Stimulated activated CD4-positive, alpha-beta T cell treated with anti-CD3 and anti-CD28 coated beads, Interleukin-12 subunit alpha, Interleukin-12 subunit beta, amount 100 ng/mL, for 24 hours (primary cell): ENCODE data around the gene WWOX.

Experiments used
- DNase-seq, 2 experiments: peaks; one replicate each; pipeline ENCODE4 v3.0.0-alpha.2; 2020; ENCODE audit warnings: low read depth in 2 of 2

WWOX gene

DNA sequence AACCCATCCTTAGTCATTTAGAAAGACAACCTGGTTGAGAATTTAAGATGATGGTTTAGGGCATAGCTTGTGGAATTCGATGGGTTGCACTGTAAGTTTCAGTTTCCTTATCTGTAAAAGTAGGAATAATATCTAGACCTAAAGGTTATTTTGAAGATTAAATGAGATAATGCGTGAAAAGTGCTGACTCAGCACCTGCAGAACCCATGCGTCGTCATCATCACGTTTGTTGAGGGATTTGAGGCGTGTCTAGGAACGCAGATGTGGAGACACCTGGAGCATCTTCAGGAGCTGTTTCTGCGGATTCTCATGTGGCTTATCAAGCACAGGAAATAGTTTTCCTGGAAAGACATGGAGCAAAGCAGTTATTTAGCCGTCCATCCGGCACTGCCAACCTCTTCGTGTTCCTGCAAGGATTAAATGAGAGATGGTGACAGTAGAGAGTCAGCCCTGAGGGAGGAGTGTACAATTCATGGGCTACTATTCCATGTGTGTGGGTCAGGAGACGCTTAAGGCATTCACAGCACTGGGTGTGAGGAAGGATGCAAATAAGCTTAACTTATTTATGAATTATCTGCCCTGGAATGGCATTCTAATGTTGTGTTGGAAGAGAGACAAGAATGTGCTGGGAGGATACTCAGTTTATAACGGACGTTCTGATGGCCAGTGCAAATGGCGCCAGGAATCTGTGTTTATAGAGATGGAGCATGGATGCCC lies 965.0 kb downstream of the WWOX start:
- DNase-seq: no peak

GRCh38 chr16:79066561-79066960 lies 967.1 kb downstream of the WWOX start:
- DNase-seq: no peak

GRCh38 chr16:79067600-79067999 lies 968.1 kb downstream of the WWOX start:
- DNase-seq: no peak

DNA sequence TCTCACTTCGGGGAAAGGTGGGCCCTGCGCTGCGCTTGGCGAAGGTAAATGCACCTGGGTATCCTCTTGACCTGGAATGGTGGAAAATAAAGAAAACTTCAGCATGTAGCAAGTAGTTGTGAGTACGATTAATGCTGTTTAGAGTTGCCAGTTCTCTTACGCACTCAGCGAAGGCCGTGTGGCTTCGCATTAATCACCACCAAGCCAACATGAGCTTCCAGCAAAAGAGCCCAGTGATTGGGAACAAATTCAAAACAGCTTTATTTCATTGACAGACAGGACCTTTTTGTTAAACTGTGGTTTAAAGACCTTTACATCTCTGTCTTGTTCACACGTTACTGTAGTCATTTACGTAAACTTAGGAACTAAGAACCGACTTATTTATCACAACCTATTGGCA lies 969.7 kb downstream of the WWOX start:
- no peak for DNase-seq

GRCh38 chr16:79069633-79070032 lies 970.2 kb downstream of the WWOX start:
- DNase-seq: no peak

GRCh38 chr16:79071424-79071823 lies 972.0 kb downstream of the WWOX start:
- DNase-seq: no peak

DNA sequence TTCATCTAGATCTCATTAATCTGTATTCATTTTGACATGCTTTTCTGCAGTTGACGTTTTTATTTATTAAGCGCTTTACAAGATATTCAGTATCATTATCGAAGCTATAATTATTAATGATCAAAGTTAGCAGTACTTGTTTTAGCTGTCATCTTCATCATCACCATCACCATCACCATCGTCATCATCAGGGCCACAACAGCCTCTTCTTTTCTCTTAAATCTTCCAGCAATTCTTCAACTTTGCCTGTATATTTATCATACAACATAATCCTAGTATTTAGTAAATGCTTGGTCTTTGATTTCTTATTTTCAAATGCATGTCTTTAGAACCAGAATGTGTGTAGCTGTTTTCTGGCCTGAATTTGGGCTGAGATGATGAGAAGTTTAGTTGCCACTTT lies 973.1 kb downstream of the WWOX start:
- no peak for DNase-seq

GRCh38 chr16:79073566-79073965 lies 974.1 kb downstream of the WWOX start:
- no peak for DNase-seq

GRCh38 chr16:79074541-79074940 lies 975.1 kb downstream of the WWOX start:
- DNase-seq: no peak

DNA sequence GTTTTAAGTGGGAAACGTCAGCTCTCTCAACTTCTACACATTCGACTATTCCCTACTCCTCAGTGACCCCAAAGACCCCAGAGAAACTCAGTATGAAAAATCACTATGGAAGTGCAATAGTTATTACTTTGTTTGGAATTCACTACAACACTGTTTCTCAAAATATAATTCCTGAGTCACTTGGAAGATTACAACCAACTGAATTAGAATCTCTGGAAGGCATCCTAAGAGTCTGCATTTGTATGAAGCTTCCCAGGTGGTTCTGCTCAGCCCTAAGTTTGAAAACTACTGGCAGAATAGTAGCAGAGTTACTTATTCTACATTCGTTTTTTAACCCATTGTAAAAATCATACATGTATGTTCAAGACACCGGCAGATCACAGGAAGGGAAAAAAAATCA lies 975.5 kb downstream of the WWOX start:
- no peak for DNase-seq

DNA sequence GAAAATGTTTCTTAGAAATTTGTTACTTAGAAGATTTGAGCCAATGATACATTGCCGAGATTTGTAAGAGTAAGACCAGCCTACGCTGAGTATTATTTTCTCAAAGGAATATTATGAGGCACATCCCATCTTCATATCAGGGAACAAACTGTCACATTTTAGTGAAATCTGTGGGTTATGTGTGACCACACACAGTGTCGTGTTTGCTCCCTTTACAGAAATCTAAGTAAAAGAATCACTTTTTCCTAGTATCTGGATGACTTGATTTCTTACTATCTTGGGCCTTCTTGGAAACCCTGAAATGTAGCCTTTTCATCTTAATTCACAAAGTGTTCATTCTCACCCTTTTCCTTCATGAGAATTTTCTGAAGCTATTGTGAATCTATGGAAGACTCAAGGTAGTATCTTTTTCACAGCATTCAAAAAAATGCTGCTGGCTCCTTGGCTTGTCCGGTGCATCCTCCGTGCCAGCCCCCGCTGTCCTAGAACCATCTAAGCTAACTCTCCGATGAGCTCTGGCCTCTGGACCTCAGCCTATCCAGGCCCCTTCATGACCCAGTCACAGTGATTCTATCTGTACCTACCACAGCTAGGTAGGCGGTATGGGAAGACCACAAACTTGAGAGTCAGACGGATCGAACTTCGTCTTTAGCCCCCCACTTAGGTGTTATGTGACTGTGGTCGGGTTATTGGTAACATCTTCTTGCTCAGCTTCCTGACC lies 976.8 kb downstream of the WWOX start:
- peak in 1 of 2 experiments; percentile 27 for DNase-seq

DNA sequence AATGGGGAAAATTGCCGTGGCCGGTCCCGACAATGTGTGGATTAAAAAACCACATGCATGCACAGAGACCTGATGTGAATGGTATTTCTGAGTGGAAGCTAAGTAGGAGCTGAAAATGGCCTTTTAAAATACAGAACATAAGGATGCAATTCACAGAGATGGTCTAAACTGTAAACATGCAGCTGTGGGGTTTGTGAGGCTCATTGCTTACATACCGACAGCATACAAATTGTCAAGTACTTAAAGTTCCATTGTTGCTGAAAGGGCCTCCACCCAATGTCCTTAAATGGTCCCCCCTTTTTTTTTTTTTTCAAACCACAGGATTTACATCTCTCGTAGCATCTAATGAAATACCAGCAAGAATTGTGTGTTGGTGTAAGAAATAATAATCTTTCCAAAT lies 977.9 kb downstream of the WWOX start:
- no peak for DNase-seq

DNA sequence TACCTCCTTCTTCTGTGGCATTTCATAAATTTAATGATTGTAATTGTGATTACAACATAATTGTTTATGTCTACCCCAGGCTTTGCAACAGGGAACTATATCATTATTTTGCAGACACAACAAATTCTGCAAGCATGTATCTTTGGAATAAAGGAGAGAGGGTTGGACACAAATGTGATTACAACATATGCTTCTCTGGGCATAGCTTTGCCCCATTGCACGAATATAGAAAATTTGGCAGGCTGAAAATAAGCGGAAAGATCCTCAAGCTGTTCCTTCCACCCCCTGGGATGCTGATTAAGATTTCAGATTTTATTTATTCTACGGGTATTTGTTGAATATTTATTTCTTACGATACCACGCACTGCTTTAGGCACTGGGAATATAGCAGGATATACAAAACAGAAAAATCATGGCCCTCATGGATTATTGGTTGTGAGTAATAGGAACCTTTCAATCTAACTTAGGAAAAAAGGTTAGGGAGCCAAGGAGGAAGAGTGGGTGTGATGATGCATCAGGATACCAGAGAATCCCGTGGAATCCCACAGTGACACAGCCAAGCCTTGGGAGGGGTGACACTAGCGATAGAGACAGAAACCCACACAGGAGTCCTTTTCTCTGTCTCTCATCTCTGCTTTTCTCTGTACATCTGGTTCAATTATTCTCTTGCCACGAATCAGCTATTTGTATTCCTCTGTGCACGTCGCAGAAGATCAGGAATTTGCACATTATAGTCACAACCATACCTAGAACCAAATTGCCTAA lies 980.4 kb downstream of the WWOX start:
- DNase-seq: no peak

- no peak for DNase-seq
Observed at GRCh38 chr16:79081297-79082066, 982.0 kb downstream of the WWOX start.

DNA sequence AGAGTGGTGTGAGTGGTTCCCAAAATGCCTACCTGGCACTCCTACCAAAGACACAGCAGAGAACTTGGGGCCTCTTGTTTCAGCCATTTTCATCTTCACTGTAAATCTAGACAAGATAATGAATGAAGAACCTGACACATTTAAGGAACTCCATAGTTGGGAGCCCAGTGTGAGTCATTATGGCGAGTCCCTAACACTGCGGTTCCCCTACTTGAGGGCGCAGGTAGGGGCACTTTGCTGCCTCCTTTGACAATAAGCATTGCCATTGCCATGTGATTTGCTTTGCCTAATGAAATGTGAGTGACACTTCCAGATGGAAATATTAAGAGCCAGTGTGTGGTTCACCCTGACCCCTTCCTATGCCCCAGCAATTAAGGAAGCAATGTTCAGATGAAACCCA lies 983.5 kb downstream of the WWOX start:
- no peak for DNase-seq

DNA sequence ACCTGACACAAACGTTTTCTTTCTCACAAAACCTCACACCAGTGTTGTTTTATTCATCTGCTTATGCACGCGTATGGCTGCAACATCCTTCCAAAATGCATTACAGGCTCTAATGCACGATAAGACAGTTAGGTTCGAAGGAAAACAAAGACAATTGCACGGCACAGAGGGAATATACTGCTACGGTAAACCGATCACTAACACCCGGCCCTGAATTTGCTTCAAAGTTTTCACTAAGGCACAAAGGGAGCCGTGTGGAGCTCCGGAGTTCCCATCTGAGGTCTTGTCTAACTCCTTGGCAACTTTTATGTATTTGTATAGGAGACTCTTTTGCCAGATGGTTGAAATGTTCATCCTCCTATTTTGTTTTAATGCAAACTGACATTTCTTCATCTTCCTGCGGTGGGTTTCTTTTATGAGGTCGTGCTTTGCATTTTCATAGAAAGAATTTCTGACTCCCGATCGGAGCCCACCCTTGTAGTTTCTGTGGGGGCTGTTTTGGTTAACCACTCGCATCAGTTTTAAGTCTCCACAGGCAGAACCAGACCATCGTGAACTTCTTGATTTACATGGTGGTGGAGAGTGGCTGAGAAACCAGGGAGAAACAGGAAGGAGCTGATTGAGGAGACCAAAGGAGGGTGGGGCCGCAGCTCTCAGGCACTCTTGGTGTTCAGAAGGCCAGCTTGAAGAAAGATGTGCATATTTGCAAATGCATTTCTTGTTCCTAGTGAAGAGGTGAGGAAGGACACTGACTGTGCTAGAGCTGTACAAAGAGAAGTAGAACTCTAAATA lies 984.2 kb downstream of the WWOX start:
- DNase-seq: no peak

DNA sequence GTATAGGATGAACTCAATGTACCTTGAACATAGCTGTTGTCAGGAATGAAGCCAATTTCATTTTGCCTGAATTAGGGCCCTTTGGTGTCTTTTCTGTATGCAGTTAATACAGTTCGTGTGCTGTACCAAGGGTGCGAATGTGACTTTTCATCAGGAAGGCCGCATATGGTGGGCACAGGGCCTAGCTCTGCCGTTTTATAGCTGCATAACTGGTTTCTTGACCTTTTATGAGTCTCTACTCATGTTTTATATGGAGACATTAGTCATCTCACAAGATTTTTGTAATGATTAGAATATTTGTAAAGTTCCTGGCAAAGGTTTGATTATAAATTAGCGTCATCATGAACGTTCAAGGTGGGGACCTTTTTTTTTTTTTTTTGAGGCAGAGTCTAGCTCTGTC lies 989.5 kb downstream of the WWOX start:
- DNase-seq: no peak

DNA sequence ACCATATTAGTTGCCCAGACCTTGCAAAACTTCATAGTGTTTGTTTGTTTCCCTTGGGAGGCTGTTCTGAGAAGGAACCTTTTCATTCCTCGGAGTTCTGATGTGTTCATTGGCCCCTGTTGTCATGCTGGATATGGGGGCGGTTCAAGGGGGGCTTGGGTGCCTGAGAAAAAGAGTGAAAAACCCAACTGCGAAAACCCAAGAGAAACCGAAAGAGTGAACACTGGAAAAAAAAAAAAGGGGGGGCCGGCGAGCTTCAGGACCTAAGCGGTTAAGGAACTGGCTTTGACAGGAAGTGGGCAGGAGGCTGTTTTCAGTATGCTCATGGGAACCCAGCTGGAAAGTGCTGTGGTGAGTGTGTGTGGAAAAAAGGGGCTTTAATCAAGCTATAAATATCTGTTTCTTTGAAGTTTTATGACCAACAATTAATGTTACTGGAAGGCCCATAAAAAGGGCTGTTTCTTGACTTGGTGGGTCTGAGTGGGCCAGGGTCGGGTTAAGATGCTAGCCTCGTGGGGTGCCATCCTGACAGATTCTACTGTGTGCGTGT lies 990.4 kb downstream of the WWOX start:
- peak; percentile 38 to 67 for DNase-seq

DNA sequence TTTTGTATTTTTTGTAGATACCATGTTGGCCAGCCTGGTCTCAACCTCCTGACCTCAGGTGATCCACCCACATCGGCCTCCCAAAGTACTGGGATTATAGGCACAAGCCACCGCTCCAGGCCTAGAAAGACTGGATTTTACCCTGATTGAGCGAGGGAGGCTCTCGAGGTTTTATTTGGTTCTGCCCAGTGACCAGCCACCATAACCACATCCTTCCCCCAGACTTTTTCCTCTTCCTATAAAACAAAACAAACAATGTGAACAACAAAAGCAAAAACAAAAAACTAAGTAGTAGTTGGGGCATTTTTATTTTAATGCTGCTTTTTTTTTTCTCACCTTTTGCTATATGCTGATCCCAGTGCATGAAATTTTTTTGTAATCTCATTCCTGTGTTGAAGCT lies 991.5 kb downstream of the WWOX start:
- DNase-seq: no peak

DNA sequence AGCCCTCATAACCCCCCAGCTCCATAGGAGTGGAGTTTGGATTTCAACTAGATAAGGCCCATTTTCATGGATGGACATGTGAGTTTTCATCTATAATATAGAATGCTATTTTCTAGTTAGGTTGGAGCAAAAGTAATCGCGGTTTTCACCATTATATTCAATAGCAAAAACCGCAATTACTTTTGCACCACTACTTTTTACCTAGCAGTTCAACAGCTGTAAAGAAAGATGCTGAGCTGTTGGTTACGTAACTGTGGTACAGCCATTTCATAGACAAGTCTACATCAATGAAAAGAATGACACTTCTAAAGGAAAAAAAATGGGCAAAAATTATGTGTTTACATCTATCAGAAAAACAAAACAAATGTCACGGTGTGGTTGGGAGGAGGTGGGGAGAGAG lies 993.4 kb downstream of the WWOX start:
- no peak for DNase-seq

DNA sequence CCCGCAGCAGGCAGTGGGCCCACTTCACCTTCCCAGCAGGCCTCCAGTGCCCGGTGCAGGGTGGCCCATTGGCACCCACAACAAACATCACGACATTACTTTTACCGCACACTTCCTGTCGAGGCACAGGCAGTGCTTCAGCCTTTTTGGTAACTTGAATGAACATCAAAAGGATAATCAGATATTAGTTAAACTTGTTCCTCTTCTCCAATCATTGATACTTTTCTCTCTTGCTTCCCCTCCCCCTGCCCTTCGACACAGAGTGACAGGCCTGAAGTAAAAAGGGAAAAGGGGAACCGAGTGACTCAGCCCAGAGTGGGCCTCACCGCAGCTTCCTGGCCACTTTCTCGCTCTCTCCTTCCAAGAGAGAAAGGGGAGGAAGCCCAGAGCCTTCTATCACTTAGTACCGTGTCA lies 994.1 kb downstream of the WWOX start:
- peak in 1 of 2 experiments; percentile 49 for DNase-seq
